Measurements from ENCODE around the gene CCR7.

DNA sequence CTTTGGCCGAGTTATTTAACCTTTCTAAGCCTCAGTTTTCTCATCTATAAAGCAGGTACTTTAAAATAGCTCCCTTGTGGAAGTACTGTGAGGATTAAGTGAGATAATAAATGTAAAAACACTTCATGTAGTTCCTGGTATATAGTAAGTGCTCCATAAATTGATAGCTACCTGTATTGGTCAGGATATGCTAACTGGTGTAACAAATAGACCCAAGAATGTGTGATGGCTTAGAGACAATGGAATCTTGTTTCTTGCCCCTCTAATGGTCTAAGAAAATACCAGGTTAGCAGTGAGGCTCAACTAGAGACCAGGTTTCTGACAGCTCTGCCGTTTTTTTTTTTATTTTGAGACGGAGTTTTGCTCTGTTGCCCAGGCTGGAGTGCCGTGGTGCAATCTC is 29.8 kb downstream of the CCR7 start:
- TF ChIP-seq, protein P1, sequence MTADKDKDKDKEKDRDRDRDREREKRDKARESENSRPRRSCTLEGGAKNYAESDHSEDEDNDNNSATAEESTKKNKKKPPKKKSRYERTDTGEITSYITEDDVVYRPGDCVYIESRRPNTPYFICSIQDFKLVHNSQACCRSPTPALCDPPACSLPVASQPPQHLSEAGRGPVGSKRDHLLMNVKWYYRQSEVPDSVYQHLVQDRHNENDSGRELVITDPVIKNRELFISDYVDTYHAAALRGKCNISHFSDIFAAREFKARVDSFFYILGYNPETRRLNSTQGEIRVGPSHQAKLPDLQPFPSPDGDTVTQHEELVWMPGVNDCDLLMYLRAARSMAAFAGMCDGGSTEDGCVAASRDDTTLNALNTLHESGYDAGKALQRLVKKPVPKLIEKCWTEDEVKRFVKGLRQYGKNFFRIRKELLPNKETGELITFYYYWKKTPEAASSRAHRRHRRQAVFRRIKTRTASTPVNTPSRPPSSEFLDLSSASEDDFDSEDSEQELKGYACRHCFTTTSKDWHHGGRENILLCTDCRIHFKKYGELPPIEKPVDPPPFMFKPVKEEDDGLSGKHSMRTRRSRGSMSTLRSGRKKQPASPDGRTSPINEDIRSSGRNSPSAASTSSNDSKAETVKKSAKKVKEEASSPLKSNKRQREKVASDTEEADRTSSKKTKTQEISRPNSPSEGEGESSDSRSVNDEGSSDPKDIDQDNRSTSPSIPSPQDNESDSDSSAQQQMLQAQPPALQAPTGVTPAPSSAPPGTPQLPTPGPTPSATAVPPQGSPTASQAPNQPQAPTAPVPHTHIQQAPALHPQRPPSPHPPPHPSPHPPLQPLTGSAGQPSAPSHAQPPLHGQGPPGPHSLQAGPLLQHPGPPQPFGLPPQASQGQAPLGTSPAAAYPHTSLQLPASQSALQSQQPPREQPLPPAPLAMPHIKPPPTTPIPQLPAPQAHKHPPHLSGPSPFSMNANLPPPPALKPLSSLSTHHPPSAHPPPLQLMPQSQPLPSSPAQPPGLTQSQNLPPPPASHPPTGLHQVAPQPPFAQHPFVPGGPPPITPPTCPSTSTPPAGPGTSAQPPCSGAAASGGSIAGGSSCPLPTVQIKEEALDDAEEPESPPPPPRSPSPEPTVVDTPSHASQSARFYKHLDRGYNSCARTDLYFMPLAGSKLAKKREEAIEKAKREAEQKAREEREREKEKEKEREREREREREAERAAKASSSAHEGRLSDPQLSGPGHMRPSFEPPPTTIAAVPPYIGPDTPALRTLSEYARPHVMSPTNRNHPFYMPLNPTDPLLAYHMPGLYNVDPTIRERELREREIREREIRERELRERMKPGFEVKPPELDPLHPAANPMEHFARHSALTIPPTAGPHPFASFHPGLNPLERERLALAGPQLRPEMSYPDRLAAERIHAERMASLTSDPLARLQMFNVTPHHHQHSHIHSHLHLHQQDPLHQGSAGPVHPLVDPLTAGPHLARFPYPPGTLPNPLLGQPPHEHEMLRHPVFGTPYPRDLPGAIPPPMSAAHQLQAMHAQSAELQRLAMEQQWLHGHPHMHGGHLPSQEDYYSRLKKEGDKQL (CRISPR knock-in tag; IDR thresholded peaks at IDR 0.05; ENCODE audit: low read depth), result no peak
- TF ChIP-seq XRCC5 (optimal IDR thresholded peaks at IDR 0.05; ENCODE audit: low read length), result no peak
- TF ChIP-seq, protein P2, sequence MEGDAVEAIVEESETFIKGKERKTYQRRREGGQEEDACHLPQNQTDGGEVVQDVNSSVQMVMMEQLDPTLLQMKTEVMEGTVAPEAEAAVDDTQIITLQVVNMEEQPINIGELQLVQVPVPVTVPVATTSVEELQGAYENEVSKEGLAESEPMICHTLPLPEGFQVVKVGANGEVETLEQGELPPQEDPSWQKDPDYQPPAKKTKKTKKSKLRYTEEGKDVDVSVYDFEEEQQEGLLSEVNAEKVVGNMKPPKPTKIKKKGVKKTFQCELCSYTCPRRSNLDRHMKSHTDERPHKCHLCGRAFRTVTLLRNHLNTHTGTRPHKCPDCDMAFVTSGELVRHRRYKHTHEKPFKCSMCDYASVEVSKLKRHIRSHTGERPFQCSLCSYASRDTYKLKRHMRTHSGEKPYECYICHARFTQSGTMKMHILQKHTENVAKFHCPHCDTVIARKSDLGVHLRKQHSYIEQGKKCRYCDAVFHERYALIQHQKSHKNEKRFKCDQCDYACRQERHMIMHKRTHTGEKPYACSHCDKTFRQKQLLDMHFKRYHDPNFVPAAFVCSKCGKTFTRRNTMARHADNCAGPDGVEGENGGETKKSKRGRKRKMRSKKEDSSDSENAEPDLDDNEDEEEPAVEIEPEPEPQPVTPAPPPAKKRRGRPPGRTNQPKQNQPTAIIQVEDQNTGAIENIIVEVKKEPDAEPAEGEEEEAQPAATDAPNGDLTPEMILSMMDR (CRISPR knock-in tag; IDR thresholded peaks at IDR 0.05), result no peak
- TF ChIP-seq CENPT (CRISPR knock-in tag; IDR thresholded peaks at IDR 0.05; ENCODE audit: low read depth), result no peak
- TF ChIP-seq SP4 (CRISPR knock-in tag; IDR thresholded peaks at IDR 0.05), result no peak
- TF ChIP-seq POLR2AphosphoS5 (IDR thresholded peaks at IDR 0.05; ENCODE audit: low read depth, low read length), result no peak
- TF ChIP-seq, protein P3, sequence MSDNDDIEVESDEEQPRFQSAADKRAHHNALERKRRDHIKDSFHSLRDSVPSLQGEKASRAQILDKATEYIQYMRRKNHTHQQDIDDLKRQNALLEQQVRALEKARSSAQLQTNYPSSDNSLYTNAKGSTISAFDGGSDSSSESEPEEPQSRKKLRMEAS (IDR thresholded peaks at IDR 0.05), result no peak
- TF ChIP-seq PITX1 (CRISPR knock-in tag; IDR thresholded peaks at IDR 0.05), result no peak
- no peak for TF ChIP-seq GABPA (IDR thresholded peaks at IDR 0.05; ENCODE audit: low read depth, low read length)
- no peak for TF ChIP-seq GABPA (CRISPR knock-in tag; IDR thresholded peaks at IDR 0.05; ENCODE audit: low read depth)
- no peak for TF ChIP-seq REXO4 (CRISPR knock-in tag; IDR thresholded peaks at IDR 0.05; ENCODE audit: borderline replicate concordance)
